Activated effector memory CD4-positive, alpha-beta T cell treated with Interleukin-2 at 50 U/mL for 16 hours (primary cell): ENCODE results near the gene VKORC1.

ENCODE experiments used
- DNase-seq: peaks from one replicate; pipeline ENCODE4 v3.0.0-alpha.2; 2020

VKORC1 gene

DNA sequence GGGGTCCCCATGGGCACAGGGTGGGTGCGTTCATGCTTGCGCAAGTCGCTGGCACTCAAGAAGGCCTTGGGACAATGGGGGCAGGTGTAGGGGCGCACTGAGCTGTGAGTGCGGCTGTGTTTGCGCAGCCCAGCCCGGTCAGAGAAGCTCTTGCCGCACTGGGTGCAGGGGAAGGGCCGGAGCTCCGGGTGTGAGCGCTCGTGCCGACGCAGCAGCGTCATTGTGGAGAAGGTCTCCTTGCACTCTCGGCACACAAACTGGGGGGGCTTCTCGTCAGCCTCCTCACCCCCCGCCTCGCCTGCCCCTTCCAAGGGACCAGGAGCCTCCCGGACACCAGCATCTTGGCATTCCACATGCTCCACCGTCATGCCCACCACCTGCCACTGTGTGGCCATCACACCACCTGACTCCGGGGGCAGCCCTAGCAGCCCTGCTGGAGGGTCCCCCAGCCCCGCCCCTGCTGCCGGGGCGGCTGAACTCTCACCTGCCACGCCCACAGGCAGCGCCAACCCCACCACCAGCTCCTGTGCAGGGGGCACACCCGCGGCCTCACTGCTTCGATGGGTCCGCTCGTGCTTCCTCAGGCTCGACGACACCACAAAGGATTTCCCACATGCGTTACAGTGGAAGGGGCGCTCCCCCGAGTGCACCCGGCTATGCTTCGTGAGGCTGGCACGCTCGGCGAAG, 33.3 kb downstream of the VKORC1 start:
- DNase-seq = no peak

- no peak for DNase-seq
These were observed 39.0 kb downstream of the VKORC1 start for GRCh38 chr16:31055613-31056012.

GRCh38 chr16:31052114-31052513, 42.5 kb downstream of the VKORC1 start:
- DNase-seq = no peak

DNA sequence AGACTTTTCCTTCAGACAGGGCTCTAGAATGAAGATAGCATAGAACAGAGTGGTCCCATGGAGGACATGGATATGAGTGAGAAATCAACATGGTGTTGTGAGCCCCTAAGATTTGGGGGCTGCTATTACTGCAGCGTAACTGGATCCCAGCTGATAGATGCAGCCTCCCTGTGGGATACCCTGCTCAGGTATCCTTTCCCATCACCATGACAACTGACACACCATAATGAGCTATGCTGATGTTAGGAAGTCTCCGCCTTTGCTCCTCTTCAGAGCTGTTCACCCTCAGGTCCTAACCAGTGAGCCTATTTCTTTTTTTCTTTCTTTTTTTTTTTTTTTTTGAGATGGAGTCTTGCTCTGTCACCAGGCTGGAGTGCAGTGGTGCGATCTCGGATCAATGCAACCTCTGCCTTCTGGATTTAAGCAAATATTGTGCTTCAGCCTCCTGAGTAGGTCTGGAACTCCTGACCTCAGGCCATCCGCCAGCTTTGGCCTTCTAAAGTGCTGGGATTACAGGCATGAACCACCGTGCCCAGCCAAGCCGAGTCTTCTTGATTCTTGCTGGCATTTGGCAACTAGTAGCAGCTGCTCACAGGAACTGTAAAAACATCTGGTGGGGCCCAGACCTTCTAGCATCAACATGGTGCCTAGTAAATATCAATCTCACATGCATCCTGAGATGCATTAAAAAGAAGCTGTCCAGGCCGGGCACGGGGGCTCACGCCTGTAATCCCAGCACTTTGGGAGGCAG, 44.1 kb downstream of the VKORC1 start:
- DNase-seq = no peak

DNA sequence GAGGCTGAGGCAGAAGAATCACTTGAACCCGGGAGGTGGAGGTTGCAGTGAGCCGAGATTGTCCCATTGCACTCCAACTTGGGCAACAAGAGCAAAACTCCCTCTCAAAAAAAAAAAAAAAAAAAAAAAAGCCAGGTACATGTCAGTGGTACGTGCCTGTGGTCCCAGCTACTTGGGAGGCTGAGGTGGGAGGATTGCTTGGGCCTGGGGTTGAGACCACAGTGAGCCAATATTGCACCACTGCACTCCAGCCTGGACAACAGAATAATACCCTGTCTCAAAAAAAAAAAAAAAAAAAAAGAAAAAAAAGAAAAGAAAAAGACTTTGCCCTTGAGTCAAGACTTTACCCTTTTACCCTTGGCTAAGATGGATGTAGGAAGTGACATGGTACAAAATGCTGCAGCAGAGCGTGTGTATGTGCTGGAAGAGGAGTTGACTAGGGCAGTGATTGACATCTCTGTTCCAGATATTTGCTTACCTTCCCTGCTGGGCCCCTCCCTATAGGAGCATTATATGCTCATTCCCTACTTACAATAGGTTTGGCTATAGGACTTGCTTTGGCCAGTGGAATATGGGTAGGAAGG, 50.6 kb downstream of the VKORC1 start:
- DNase-seq = no peak

DNA sequence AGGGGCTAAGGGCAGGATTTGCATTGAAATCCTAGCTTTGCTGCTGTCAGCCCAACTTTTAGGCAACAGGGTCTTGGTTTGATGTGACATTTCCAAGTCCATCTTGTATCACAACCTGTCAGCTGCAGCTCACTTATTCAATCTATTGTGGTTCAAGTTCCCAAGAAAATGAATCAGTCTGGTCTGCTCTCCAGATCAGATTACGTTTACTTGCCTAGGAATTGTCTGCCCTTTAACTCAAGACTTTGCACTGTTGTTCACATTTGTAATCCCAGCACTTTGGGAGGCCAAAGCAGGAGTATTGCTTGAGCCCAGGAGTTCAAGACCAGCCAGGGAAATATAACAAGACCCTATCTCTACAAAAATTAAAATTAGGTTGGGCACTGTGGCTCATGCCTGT, 51.2 kb downstream of the VKORC1 start:
- DNase-seq = no peak

- DNase-seq = no peak
These were observed 51.7 kb downstream of the VKORC1 start for GRCh38 chr16:31042866-31043265.
